DND-41 (cell line): ENCODE results near the gene CYP3A4.

Experiments
- ATAC-seq: fragments of 200-7000 bp; cut with Tn5 transposase; 3 replicates; pipeline ENCODE4 v1.9.1; 2021; ENCODE audit warnings: low read depth; ENCODE audit not compliant: insufficient read depth
- DNase-seq: peaks from one replicate; pipeline ENCODE4 v3.0.0-alpha.2; 2020
- H2AFZ ChIP-seq: 2 replicates; pipeline ENCODE4 v1.6.0; 2012; ENCODE audit warnings: low read depth, low read length
- H3K27ac ChIP-seq: 2 replicates; pipeline ENCODE4 v1.5.1; 2012; ENCODE audit warnings: low read length, inconsistent platforms
- H3K27me3 ChIP-seq: fragments of 200-600 bp; sonication (generic); 2 replicates; pipeline ENCODE4 v1.6.0; 2012; ENCODE audit warnings: low read length, mild to moderate bottlenecking, inconsistent platforms; ENCODE audit not compliant: insufficient read depth, poor library complexity
- H3K36me3 ChIP-seq: 2 replicates; pipeline ENCODE4 v1.5.1; 2012; ENCODE audit warnings: low read length, inconsistent platforms; ENCODE audit not compliant: insufficient read depth
- H3K4me1 ChIP-seq: 2 replicates; pipeline ENCODE4 v1.5.1; 2012; ENCODE audit warnings: mild to moderate bottlenecking, low read length; ENCODE audit not compliant: insufficient read depth
- H3K4me2 ChIP-seq: 2 replicates; pipeline ENCODE4 v1.6.0; 2012; ENCODE audit warnings: mild to moderate bottlenecking, moderate library complexity, low read length, inconsistent platforms; ENCODE audit not compliant: insufficient read depth
- H3K4me3 ChIP-seq, 2 experiments: fragments of 200-600 bp in 1 of 2; shearing (Covaris generic) in 1 of 2; 2 replicates each; pipeline ENCODE4 v1.5.1; 2012 to 2016; ENCODE audit warnings: inconsistent platforms in 2 of 2, low read length in 2 of 2, mild to moderate bottlenecking in 2 of 2, low read depth in 1 of 2, moderate library complexity in 1 of 2
- H3K79me2 ChIP-seq: 2 replicates; pipeline ENCODE4 v1.6.0; 2012; ENCODE audit warnings: low read length, inconsistent platforms; ENCODE audit not compliant: insufficient read depth
- H3K9ac ChIP-seq: 2 replicates; pipeline ENCODE4 v1.6.0; 2012; ENCODE audit warnings: low read depth, mild to moderate bottlenecking, inconsistent platforms, low read length, moderate library complexity
- H3K9me3 ChIP-seq: 2 replicates; pipeline ENCODE4 v1.5.1; 2012; ENCODE audit warnings: low read length, moderate library complexity, mild to moderate bottlenecking, inconsistent platforms; ENCODE audit not compliant: insufficient read depth, severe bottlenecking
- H4K20me1 ChIP-seq: 2 replicates; pipeline ENCODE4 v1.6.0; 2012; ENCODE audit warnings: low read length; ENCODE audit not compliant: insufficient read depth
- EZH2 ChIP-seq: IDR thresholded peaks from 3 replicates; pipeline ENCODE4 v1.6.1; 2012; ENCODE audit warnings: borderline replicate concordance, low read depth, mild to moderate bottlenecking, moderate library complexity, low read length, inconsistent platforms; ENCODE audit not compliant: severe bottlenecking
- TF ChIP-seq, protein P1 (sequence below): IDR thresholded peaks from 2 replicates; pipeline ENCODE4 v1.5.1; 2012; ENCODE audit warnings: borderline replicate concordance, low read length, moderate library complexity, mild to moderate bottlenecking; ENCODE audit not compliant: poor library complexity, severe bottlenecking; ENCODE audit errors: extremely low read depth

The CYP3A4 gene

DNA sequence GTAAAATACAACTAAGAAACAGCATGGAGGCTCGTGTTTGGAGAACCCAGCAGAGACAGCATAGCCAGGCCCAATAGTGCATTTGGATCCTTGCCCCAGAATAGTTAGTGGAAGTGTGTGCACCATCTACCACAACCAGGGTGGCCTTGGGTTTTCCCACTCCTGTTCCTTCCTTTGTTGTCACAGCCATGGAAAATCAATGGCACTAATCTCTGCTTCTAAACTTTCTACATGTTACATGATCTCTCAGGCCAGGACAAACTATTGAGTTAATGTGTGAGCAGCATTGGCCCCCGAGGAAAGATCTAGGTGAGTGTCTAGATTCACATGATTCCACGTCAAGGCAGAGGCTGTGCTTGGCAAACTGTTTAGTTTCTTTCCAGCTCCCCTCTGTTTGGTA lies 51.0 kb downstream of the CYP3A4 start:
- Histone ChIP-seq H2AFZ (no peak overlapping the region), H3K4me1 (peaks cover 15% of the 10 kb centered on the region), H3K9me3 (no peaks in the 10 kb centered on the region), H3K4me3 (no peak overlapping the region), H3K4me2 (no peak overlapping the region), H3K79me2 (no peaks in the 10 kb centered on the region), H3K27me3 (no peaks in the 10 kb centered on the region), H3K36me3 (no peaks in the 10 kb centered on the region), H3K9ac (no peak overlapping the region), H4K20me1 (no peaks in the 10 kb centered on the region), H3K27ac (no peak overlapping the region)
- no peak for DNase-seq
- ATAC-seq = no peak
- TF ChIP-seq, protein P1, sequence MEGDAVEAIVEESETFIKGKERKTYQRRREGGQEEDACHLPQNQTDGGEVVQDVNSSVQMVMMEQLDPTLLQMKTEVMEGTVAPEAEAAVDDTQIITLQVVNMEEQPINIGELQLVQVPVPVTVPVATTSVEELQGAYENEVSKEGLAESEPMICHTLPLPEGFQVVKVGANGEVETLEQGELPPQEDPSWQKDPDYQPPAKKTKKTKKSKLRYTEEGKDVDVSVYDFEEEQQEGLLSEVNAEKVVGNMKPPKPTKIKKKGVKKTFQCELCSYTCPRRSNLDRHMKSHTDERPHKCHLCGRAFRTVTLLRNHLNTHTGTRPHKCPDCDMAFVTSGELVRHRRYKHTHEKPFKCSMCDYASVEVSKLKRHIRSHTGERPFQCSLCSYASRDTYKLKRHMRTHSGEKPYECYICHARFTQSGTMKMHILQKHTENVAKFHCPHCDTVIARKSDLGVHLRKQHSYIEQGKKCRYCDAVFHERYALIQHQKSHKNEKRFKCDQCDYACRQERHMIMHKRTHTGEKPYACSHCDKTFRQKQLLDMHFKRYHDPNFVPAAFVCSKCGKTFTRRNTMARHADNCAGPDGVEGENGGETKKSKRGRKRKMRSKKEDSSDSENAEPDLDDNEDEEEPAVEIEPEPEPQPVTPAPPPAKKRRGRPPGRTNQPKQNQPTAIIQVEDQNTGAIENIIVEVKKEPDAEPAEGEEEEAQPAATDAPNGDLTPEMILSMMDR = no peak
- no peak for TF ChIP-seq EZH2

DNA sequence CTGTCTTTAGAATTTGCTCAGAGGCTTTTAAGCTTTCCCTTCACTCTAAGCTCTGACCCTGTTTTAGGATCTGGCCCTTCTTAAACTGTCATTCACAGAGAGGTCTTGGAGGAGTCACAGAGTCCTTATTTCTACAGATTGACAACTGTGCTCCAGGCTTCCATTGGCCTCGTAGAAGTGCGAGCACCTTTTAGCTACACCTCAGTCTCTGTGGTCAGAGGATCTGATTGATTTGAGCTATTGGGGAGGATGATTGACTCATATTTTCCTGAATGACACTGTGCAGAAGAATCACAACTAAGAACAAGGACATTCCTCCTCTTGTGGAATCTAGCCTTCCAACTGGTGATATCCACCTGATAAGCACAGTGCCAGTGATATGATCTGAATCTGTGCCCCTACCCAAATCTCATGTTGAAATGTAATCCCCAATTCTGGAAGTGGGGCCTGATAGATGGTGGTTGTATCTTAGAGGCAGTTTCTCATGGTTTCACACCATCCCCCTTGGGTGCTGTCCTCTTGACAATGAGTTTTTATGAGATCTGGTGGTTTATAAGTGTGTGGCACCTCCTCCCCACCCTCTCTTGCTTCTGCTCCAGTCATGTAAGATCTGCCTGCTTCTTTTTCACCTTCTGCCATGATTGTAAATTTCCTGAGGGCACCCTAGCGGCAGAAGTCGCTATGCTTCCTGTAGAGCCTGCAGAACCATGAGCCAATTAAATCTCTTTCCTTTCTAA lies 52.2 kb downstream of the CYP3A4 start:
- Histone ChIP-seq H3K9ac (no peak overlapping the region), H3K27me3 (no peaks in the 10 kb centered on the region), H3K4me3 (no peak overlapping the region), H4K20me1 (no peaks in the 10 kb centered on the region), H3K36me3 (no peaks in the 10 kb centered on the region), H3K27ac (no peak overlapping the region), H3K9me3 (no peaks in the 10 kb centered on the region), H3K4me1 (peaks cover 6% of the 10 kb centered on the region; the same call in 1 of the 2 replicates), H2AFZ (no peak overlapping the region), H3K79me2 (no peaks in the 10 kb centered on the region), H3K4me2 (no peak overlapping the region)
- no peak for ATAC-seq
- TF ChIP-seq EZH2 = no peak
- TF ChIP-seq, protein P1 = no peak
- no peak for DNase-seq

DNA sequence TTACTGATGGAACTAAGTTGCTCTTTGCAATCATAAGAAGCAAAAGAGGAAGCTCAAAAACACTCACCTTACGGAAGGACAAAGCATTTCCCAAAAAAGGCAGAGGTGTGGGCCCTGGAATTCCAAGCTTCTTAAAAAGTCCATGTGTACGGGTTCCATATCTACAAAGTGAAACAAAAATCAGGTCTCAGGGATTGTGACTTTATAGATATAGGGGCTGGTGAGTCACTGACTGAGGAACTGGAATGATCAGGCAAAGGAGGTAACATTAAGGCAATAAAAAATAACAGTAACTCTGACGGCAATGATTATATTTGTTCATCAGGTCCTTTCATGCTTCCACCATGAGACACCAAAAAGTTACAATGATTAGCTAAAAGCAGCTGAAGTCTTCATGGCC lies 53.0 kb downstream of the CYP3A4 start:
- DNase-seq = no peak
- H3K9me3 ChIP-seq = no peaks in the 10 kb centered on the region
- H3K4me3 ChIP-seq = no peak overlapping the region
- H3K79me2 ChIP-seq = no peaks in the 10 kb centered on the region
- H3K27me3 ChIP-seq = no peaks in the 10 kb centered on the region
- peaks cover 6% of the 10 kb centered on the region; the same call in 1 of the 2 replicates for H3K4me1 ChIP-seq
- no peak overlapping the region for H3K9ac ChIP-seq
- no peaks in the 10 kb centered on the region for H3K36me3 ChIP-seq
- TF ChIP-seq, protein P1 = no peak
- TF ChIP-seq EZH2 = no peak
- no peak overlapping the region for H3K4me2 ChIP-seq
- H2AFZ ChIP-seq = no peak overlapping the region
- no peaks in the 10 kb centered on the region for H4K20me1 ChIP-seq
- H3K27ac ChIP-seq = no peak overlapping the region
- ATAC-seq = no peak
